Mesenchymal stem cell (in vitro differentiated cells and primary cell): ENCODE results near the gene TEAD1.

ENCODE experiments used
- DNase-seq: peaks from one replicate; pipeline ENCODE4 v3.0.0-alpha.2; 2013
- H2AFZ ChIP-seq: one replicate; pipeline ENCODE4 v1.6.1; 2013; ENCODE audit warnings: low read depth, mild to moderate bottlenecking, control low read depth, inconsistent platforms, low read length, moderate library complexity
- H2AK5ac ChIP-seq: 2 replicates; pipeline ENCODE4 v1.6.1; 2013; ENCODE audit warnings: low read length, moderate library complexity, mild to moderate bottlenecking, inconsistent platforms; ENCODE audit not compliant: severe bottlenecking
- H2BK120ac ChIP-seq: one replicate; pipeline ENCODE4 v1.6.1; 2013; ENCODE audit warnings: low read depth, mild to moderate bottlenecking, inconsistent platforms, low read length, moderate library complexity
- H2BK12ac ChIP-seq, 2 experiments: one replicate each; pipeline ENCODE4 v1.6.1; 2013; ENCODE audit warnings: inconsistent platforms in 2 of 2, low read length in 2 of 2, mild to moderate bottlenecking in 2 of 2, moderate library complexity in 2 of 2, control low read depth in 1 of 2
- H2BK15ac ChIP-seq: one replicate; pipeline ENCODE4 v1.6.1; 2013; ENCODE audit warnings: mild to moderate bottlenecking, low read depth, inconsistent platforms; ENCODE audit not compliant: poor library complexity, severe bottlenecking
- H2BK5ac ChIP-seq: 2 replicates; pipeline ENCODE4 v1.6.1; 2013; ENCODE audit warnings: low read depth, mild to moderate bottlenecking, low read length, control low read depth, inconsistent platforms; ENCODE audit not compliant: poor library complexity, severe bottlenecking
- H3K14ac ChIP-seq, 2 experiments: one replicate each; pipeline ENCODE4 v1.6.1; 2013; ENCODE audit warnings: inconsistent platforms in 2 of 2, low read length in 2 of 2, control low read depth in 1 of 2, mild to moderate bottlenecking in 1 of 2, moderate library complexity in 1 of 2
- H3K18ac ChIP-seq, 2 experiments: one replicate each; pipeline ENCODE4 v1.6.1; 2013; ENCODE audit warnings: inconsistent platforms in 2 of 2, low read length in 2 of 2, control low read depth in 1 of 2, low read depth in 1 of 2, mild to moderate bottlenecking in 1 of 2
- H3K23ac ChIP-seq, 2 experiments: one replicate each; pipeline ENCODE4 v1.6.1; 2013; ENCODE audit warnings: inconsistent platforms in 2 of 2, low read length in 2 of 2, mild to moderate bottlenecking in 2 of 2, moderate library complexity in 2 of 2, control low read depth in 1 of 2
- H3K27ac ChIP-seq: 2 replicates; pipeline ENCODE4 v1.5.1; 2013; ENCODE audit warnings: mild to moderate bottlenecking, moderate library complexity, low read length, control low read depth, inconsistent platforms; ENCODE audit not compliant: poor library complexity, severe bottlenecking
- H3K27me3 ChIP-seq, 2 experiments: 2 replicates each; pipeline versions ENCODE4 v1.6.1 to v1.7.0; 2013; ENCODE audit warnings: low read length in 2 of 2, mild to moderate bottlenecking in 2 of 2, moderate library complexity in 2 of 2, control low read depth in 1 of 2, inconsistent platforms in 1 of 2; ENCODE audit not compliant: control insufficient read depth in 1 of 2, insufficient read depth in 1 of 2
- H3K36me3 ChIP-seq, 2 experiments: 2 replicates each; pipeline versions ENCODE4 v1.6.1 to v1.7.0; 2013; ENCODE audit warnings: low read length in 2 of 2, control low read depth in 1 of 2, inconsistent platforms in 1 of 2, low read depth in 1 of 2, mild to moderate bottlenecking in 1 of 2; ENCODE audit not compliant: insufficient read depth in 2 of 2, control insufficient read depth in 1 of 2
- H3K4ac ChIP-seq, 2 experiments: one replicate each; pipeline ENCODE4 v1.6.1; 2013; ENCODE audit warnings: inconsistent platforms in 2 of 2, low read length in 2 of 2, mild to moderate bottlenecking in 2 of 2, moderate library complexity in 2 of 2, control low read depth in 1 of 2, low read depth in 1 of 2
- H3K4me1 ChIP-seq: 2 replicates; pipeline ENCODE4 v1.6.1; 2013; ENCODE audit warnings: low read depth, low read length, control low read depth; ENCODE audit not compliant: control insufficient read depth, insufficient read depth
- H3K4me2 ChIP-seq: 2 replicates; pipeline ENCODE4 v1.6.1; 2013; ENCODE audit warnings: low read length, mild to moderate bottlenecking, inconsistent platforms; ENCODE audit not compliant: poor library complexity, severe bottlenecking
- H3K4me3 ChIP-seq, 2 experiments: 2 replicates each; pipeline versions ENCODE4 v1.5.1 to v1.7.0; 2013; ENCODE audit warnings: low read length in 2 of 2, mild to moderate bottlenecking in 2 of 2, control low read depth in 1 of 2, low read depth in 1 of 2; ENCODE audit not compliant: insufficient read depth in 1 of 2
- H3K79me1 ChIP-seq: replicated peaks from 2 replicates; pipeline ENCODE4 v1.6.1; 2013; ENCODE audit warnings: mild to moderate bottlenecking, control low read depth, low read length, inconsistent platforms; ENCODE audit not compliant: poor library complexity, severe bottlenecking
- H3K9ac ChIP-seq: 2 replicates; pipeline ENCODE4 v1.7.0; 2013; ENCODE audit warnings: mild to moderate bottlenecking, low read length, moderate library complexity
- H3K9me3 ChIP-seq: 2 replicates; pipeline ENCODE4 v1.7.0; 2013; ENCODE audit warnings: mild to moderate bottlenecking, low read length; ENCODE audit not compliant: control insufficient read depth
- H4K8ac ChIP-seq: one replicate; pipeline ENCODE4 v1.6.1; 2013; ENCODE audit warnings: inconsistent platforms, mild to moderate bottlenecking, low read length, moderate library complexity
- H4K91ac ChIP-seq: one replicate; pipeline ENCODE4 v1.6.1; 2013; ENCODE audit warnings: mild to moderate bottlenecking, low read length, inconsistent platforms
- WGBS: methylation state at CpG from one replicate; pipeline ENCODE4 v1.1.7; 2013; ENCODE audit warnings: mixed read lengths; 5-methylcytosine and 5-hydroxymethylcytosine counted together

The TEAD1 gene

GRCh38 chr11:12860827-12861226 lies 186.6 kb downstream of the TEAD1 start:
- DNase-seq = peak; percentile 43

GRCh38 chr11:12862696-12863469 lies 188.7 kb downstream of the TEAD1 start:
- Histone ChIP-seq H2BK120ac (peak overlapping the region; percentile 64), H2AK5ac (no peak overlapping the region), H3K9me3 (no peaks in the 10 kb centered on the region), H2BK12ac (no peak overlapping the region), H3K14ac (no peak overlapping the region), H3K4me1 (peaks cover 7% of the 10 kb centered on the region), H3K36me3 (peaks cover 3 to 41% of the 10 kb centered on the region in 2 experiments), H2BK15ac (no peak overlapping the region), H3K18ac (no peak overlapping the region), H3K79me1 (peaks cover 32% of the 10 kb centered on the region), H2AFZ (no peak overlapping the region), H4K8ac (no peak overlapping the region), H3K4me3 (no peak overlapping the region), H3K4me2 (no peak overlapping the region), H3K23ac (no peak overlapping the region), H3K9ac (peak overlapping the region; percentile 40), H2BK5ac (no peak overlapping the region), H3K27ac (peak overlapping the region; percentile 20), H4K91ac (no peak overlapping the region), H3K4ac (no peak overlapping the region), H3K27me3 (no peaks in the 10 kb centered on the region)
- peak; percentile 93 for DNase-seq
- WGBS = 31% methylated on average over 9 of the region's 13 CpGs

More at GRCh38 chr11:12860827-12861226, 186.6 kb downstream of the TEAD1 start:
- no peak overlapping the region for H3K27ac ChIP-seq
- no peak overlapping the region for H2BK15ac ChIP-seq
- no peak overlapping the region for H2AK5ac ChIP-seq
- no peak overlapping the region for H3K4me2 ChIP-seq
- no peak overlapping the region for H3K4me3 ChIP-seq
- peaks cover 5 to 22% of the 10 kb centered on the region in 2 experiments for H3K36me3 ChIP-seq
- H4K91ac ChIP-seq = no peak overlapping the region
- H2AFZ ChIP-seq = no peak overlapping the region
- peaks cover 22% of the 10 kb centered on the region for H3K79me1 ChIP-seq
- no peak overlapping the region for H2BK120ac ChIP-seq
- peak overlapping the region in 1 of 2 experiments; percentile 32 for H2BK12ac ChIP-seq
- no peak overlapping the region for H3K18ac ChIP-seq
- H3K4me1 ChIP-seq = peaks cover 9% of the 10 kb centered on the region
- H3K4ac ChIP-seq = no peak overlapping the region
- H3K27me3 ChIP-seq = no peaks in the 10 kb centered on the region
- H2BK5ac ChIP-seq = no peak overlapping the region
- H3K9me3 ChIP-seq = no peaks in the 10 kb centered on the region
- no peak overlapping the region for H3K14ac ChIP-seq
- no peak overlapping the region for H4K8ac ChIP-seq
- 83% methylated on average over 2 of the region's 2 CpGs for WGBS
- no peak overlapping the region for H3K9ac ChIP-seq
- H3K23ac ChIP-seq = no peak overlapping the region

- Histone ChIP-seq H4K91ac (no peak overlapping the region), H2BK12ac (peak overlapping the region in 1 of 2 experiments; percentile 14), H3K14ac (no peak overlapping the region), H3K9ac (peak overlapping the region; percentile 40), H2BK15ac (no peak overlapping the region), H3K27me3 (no peaks in the 10 kb centered on the region), H4K8ac (peak overlapping the region; percentile 51), H3K23ac (no peak overlapping the region), H3K4me1 (peaks cover 7% of the 10 kb centered on the region), H3K4me3 (no peak overlapping the region), H2BK5ac (no peak overlapping the region), H3K36me3 (peaks cover 3 to 42% of the 10 kb centered on the region in 2 experiments), H3K4ac (peak overlapping the region in 1 of 2 experiments; percentile 62), H3K4me2 (no peak overlapping the region), H3K9me3 (no peaks in the 10 kb centered on the region), H3K27ac (peak overlapping the region; percentile 33), H2AFZ (no peak overlapping the region), H3K79me1 (peaks cover 34% of the 10 kb centered on the region), H3K18ac (peak overlapping the region in 1 of 2 experiments; percentile 65), H2AK5ac (peak overlapping the region; percentile 1), H2BK120ac (peak overlapping the region; percentile 64)
- WGBS = 66% methylated on average over 8 of the region's 9 CpGs
- no peak for DNase-seq
Observed at GRCh38 chr11:12863605-12864121, 189.4 kb downstream of the TEAD1 start.

- peak overlapping the region; percentile 56 for H3K4me2 ChIP-seq
- 26% methylated on average over 10 of the region's 13 CpGs for WGBS
- DNase-seq = peak; percentile 98
- peaks cover 3 to 39% of the 10 kb centered on the region in 2 experiments for H3K36me3 ChIP-seq
- peak overlapping the region; percentile 71 for H4K8ac ChIP-seq
- H3K27ac ChIP-seq = peak overlapping the region; percentile 12
- H2AK5ac ChIP-seq = no peak overlapping the region
- peak overlapping the region; percentile 82 for H2BK15ac ChIP-seq
- H3K14ac ChIP-seq = no peak overlapping the region
- peak overlapping the region in 1 of 2 experiments; percentile 86 for H3K18ac ChIP-seq
- H2BK120ac ChIP-seq = no peak overlapping the region
- peaks cover 37% of the 10 kb centered on the region for H3K79me1 ChIP-seq
- H2BK5ac ChIP-seq = no peak overlapping the region
- no peak overlapping the region for H2BK12ac ChIP-seq
- H3K4me1 ChIP-seq = peaks cover 10% of the 10 kb centered on the region
- H3K4me3 ChIP-seq = no peak overlapping the region
- H3K9me3 ChIP-seq = no peaks in the 10 kb centered on the region
- H3K4ac ChIP-seq = no peak overlapping the region
- no peaks in the 10 kb centered on the region for H3K27me3 ChIP-seq
- no peak overlapping the region for H3K9ac ChIP-seq
- H3K23ac ChIP-seq = no peak overlapping the region
- H4K91ac ChIP-seq = no peak overlapping the region
- no peak overlapping the region for H2AFZ ChIP-seq
Observed at GRCh38 chr11:12864316-12865156, 190.3 kb downstream of the TEAD1 start.
